GM10248 (cell line): ENCODE measurements around the gene ALKBH5.

Experiments
- CTCF ChIA-PET: fragments of 300-600 bp; sonication (Branson Sonifier 250); formaldehyde crosslinking; extraction: SDS; loops from one replicate; lab custom pipeline; 2021; ENCODE audit warnings: antibody characterized with exemption; lab: Yijun Ruan, JAX
- POLR2A ChIA-PET: fragments of 350-650 bp; sonication (Branson Sonifier 250); formaldehyde crosslinking; extraction: SDS; loops from one replicate; lab custom pipeline; 2020; ENCODE audit warnings: antibody characterized with exemption; lab: Yijun Ruan, JAX
- DNase-seq: peaks from one replicate; pipeline ENCODE4 v3.0.0; 2012; ENCODE audit errors: extremely low spot score
- TF ChIP-seq, protein P1 (sequence below): IDR thresholded peaks from 2 replicates; pipeline ENCODE4 v1.5.1; 2012; ENCODE audit warnings: mild to moderate bottlenecking, low read depth; ENCODE audit errors: extremely low read depth, missing control alignments, control extremely low read depth

ALKBH5 gene

DNA sequence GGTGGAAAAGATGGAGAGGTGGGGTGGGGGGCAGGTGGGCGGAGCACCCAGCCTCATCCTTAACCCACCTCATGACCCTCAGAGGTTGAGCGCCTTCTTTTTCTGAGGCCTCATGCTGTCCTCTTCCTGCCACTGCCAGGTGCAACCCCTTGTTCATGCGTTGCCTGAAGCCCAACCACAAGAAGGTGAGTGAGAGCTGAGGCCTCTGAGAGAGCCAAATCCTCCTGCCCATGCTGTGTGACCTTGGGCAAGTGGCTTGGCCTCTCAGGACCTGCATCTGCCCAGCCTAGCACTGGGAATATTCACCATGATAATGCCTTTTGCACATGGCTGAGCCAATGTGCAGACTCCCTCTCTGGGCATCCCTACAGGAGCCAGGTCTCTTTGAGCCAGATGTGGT lies 43.0 kb upstream of the ALKBH5 start:
- ChIA-PET CTCF (interaction anchor here (0.7 to 5.8 kb wide), 17 partner anchors 9 to 83 kb away, joined by 3 to 51 read pairs (median 5); partner anchors contain the start of gene ALKBH5), POLR2A (no interaction called here)
- no peak for DNase-seq
- TF ChIP-seq, protein P1, sequence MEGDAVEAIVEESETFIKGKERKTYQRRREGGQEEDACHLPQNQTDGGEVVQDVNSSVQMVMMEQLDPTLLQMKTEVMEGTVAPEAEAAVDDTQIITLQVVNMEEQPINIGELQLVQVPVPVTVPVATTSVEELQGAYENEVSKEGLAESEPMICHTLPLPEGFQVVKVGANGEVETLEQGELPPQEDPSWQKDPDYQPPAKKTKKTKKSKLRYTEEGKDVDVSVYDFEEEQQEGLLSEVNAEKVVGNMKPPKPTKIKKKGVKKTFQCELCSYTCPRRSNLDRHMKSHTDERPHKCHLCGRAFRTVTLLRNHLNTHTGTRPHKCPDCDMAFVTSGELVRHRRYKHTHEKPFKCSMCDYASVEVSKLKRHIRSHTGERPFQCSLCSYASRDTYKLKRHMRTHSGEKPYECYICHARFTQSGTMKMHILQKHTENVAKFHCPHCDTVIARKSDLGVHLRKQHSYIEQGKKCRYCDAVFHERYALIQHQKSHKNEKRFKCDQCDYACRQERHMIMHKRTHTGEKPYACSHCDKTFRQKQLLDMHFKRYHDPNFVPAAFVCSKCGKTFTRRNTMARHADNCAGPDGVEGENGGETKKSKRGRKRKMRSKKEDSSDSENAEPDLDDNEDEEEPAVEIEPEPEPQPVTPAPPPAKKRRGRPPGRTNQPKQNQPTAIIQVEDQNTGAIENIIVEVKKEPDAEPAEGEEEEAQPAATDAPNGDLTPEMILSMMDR: no peak

DNA sequence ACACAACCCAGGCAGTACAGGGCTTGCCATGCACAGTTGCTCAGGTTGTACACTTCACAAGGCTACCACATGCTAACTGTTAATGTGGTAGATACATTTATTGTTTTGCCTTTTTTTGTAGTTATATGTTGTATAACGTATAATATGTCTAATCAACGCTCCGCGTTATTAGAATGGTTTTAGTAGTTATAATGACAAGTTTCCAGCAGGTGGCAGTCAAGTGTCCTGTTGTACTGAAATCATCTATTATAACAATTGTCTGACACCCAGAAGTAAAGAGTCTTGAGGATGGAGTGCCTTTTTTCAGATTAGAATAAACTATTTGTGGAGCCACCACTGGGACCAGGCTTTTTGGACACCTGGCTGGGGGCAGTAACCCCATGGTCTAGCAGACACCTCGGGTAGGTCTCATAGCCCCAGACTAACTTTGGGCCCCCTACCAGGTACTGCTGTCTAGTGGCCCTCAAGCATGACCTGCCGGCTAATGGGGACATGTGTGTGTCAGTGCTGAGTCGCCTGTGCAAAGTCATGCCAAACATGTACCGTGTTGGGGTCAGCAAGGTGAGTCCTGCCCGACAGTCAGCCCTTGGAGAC lies 42.3 kb upstream of the ALKBH5 start:
- TF ChIP-seq, protein P1: peak; percentile 60
- ChIA-PET POLR2A (no interaction called here), CTCF (interaction anchor here (0.6 to 5.8 kb wide), 32 partner anchors 8 to 90 kb away, joined by 3 to 51 read pairs (median 4); partner anchors contain the start of gene ALKBH5)
- peak; percentile 78 for DNase-seq

DNA sequence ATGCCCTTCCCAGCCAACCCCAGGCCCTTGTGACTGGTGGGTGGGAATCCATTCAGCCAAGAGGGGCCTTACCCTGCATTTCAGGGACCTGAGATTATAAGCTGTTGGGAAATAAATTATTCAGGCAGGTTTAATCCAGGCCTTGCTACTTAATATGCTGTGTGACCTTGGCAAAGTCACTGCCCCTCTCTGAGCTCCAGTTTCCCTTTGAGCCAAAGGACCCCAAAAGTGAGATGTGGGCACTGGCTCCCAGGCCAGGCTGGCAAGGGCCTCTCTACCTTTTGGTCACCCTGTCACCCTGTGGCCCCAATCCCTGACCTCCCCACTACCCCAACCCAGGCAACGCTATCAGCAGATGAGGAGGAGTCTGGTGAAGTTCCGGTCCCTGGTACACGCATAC lies 41.2 kb upstream of the ALKBH5 start:
- ChIA-PET CTCF (interaction anchor here (0.7 to 5.8 kb wide), 18 partner anchors 7 to 89 kb away, joined by 3 to 51 read pairs (median 5); partner anchors contain the start of gene ALKBH5), POLR2A (no interaction called here)
- DNase-seq: no peak
- TF ChIP-seq, protein P1: no peak

DNA sequence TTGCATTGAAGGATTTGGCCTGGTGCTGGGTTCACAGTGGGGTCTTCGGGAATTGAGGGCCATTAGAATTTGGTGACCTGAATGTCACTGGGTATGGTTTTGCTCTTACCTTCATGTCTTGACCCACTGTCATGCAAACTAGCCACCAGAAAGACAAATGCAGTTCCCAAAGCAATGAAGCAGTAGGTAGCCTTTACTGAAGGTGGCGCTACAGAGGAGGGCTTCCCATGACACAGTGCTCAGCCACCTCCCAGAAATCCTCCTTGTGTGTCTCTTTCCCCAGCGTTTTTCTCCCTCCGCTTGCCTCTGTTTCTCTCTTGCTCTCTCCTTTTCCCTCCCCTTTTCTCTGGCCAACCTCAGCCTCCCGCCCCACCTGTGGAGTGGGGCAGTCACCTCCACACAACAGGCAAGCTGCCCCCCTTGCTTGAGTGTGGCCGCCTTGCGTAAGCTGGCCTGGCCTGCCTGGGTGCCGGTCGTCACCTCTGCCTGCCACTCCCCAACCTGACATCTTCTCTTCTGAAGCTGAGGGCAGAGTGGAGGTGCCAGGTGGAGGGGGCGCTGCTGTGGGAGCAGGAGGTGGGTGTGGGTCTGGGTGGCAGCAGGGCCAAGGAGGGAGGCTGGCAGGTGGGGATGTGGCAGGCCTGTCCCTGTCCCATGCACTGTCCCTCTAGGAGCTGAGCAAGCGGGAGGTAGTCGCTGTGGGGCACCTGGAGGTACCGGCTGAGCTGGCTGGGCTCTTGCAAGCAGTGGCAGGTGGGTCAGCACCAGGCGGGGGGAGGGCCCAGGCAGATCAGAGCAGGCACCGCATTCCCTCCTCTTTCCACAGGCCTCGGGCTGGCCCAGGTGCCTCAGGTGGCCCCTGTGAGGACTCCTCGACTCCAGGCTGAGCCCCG lies 40.3 kb upstream of the ALKBH5 start:
- ChIA-PET CTCF (interaction anchor here (0.7 to 5.8 kb wide), 14 partner anchors 11 to 74 kb away, joined by 3 to 51 read pairs (median 6); partner anchors contain the start of gene ALKBH5), POLR2A (interaction anchor here (0.8 kb wide), 1 partner anchor 50 kb away, joined by 5 read pairs; no protein-coding TSS in a partner anchor)
- DNase-seq: peak; percentile 45
- TF ChIP-seq, protein P1: peak; percentile 31

DNA sequence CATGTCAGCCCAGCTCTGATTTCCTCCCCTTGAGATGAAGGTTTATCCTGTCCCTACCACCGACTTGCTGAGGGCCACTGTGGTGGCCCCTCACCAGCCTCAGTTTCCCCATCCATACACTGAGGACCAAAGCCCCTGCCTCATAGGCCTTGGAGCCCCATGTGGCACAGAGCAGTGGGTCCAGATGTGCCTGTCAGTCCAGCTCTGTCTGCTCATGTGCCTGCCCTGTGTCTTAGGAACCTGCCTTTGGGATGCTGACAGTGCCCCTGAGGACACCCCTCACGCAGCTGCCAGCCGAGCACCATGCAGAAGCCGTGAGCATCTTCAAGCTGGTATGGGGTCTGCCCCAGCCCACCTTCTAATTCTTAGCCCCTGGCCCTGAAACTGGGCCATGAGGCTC lies 39.4 kb upstream of the ALKBH5 start:
- CTCF ChIA-PET: interaction anchor here (1.1 to 5.8 kb wide), 7 partner anchors 10 to 73 kb away, joined by 3 to 51 read pairs (median 4); partner anchors contain the start of gene ALKBH5
- POLR2A ChIA-PET: interaction anchor here (0.8 to 0.9 kb wide), 2 partner anchors 40 to 49 kb away, joined by 4 to 5 read pairs; partner anchors contain the start of gene ALKBH5
- TF ChIP-seq, protein P1: no peak
- DNase-seq: no peak

DNA sequence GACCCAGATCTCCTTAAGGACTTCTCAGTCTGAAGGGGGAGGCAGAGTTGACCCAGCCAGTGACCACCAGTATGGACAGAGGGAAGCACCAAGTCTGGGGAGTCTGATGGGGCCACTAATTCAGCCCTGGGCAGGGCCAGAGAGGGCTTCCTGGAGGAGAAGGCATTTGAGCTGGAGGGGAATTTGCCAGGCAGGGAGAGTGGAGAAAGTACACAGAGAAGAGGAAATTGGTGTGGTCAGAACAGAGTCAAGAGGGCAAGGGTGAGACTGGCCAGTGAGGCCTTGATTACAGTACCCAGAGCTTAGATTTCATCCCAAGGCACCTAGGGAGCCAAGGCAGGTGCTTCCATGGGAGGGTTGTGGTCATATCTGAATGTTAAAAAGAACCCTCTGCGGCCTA lies 38.8 kb upstream of the ALKBH5 start:
- ChIA-PET CTCF (interaction anchor here (1.1 to 1.8 kb wide), 5 partner anchors 9 to 1051 kb away, joined by 3 to 4 read pairs (median 3); no protein-coding TSS in a partner anchor), POLR2A (interaction anchor here (0.9 kb wide), 1 partner anchor 39 kb away, joined by 4 read pairs; the partner anchor contains the start of gene ALKBH5)
- no peak for DNase-seq
- TF ChIP-seq, protein P1: no peak
